ENCODE results near the gene HRCT1. TPM values are rescaled to one million over a fixed set of nuclear protein-coding genes. Genes with fewer than 3 reads are reported as not detected.

The HRCT1 gene
- total RNA-seq, 1 experiment from 2014 or later: 0.32 TPM

DNA sequence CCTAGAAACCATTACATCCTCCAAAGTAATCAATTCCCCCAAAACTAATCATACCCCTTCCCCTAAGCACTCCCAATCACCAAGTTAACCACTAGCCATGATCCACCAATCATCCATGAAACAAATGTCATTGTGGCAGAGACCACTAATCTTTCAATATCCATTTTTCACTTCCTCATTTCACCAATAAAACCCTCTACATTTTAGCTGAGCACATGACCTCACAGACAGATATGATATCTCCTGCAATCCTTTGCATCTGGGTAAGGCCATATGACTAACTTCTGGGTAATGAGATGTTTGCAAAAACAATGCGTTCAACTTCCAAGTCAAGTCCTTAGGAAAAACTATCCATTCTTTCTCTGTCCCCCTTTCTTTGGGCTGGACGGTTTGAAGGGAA lies 31.2 kb downstream of the HRCT1 start:
- POLR2A ChIA-PET: no interaction called here
- BruUV-seq (replicated peaks): no TSS peak
- CTCF ChIA-PET: no interaction called here

More for the DNA sequence above, 31.2 kb downstream of the HRCT1 start:
- Histone ChIP-seq H4K20me1 (ENCODE audit: insufficient read depth) (no peaks in the 10 kb centered on the region), H3K4me1 (ENCODE audit: control insufficient read depth in 1 of 2, insufficient read depth in 2 of 2, low read length in 2 of 2) (no peaks in the 10 kb centered on the region), H3K27me3 (ENCODE audit: insufficient read depth, low read length) (no peaks in the 10 kb centered on the region), H3K36me3 (ENCODE audit: control insufficient read depth in 1 of 2, insufficient read depth in 2 of 2, low read length in 2 of 2) (no peaks in the 10 kb centered on the region), H3K9me2 (ENCODE audit: insufficient read depth) (no peaks in the 10 kb centered on the region), H3K27ac (ENCODE audit: low read depth, low read length) (no peak overlapping the region), H3K4me3 (replicated peaks in 1 of 2; ENCODE audit: low read depth in 1 of 2, low read length in 2 of 2) (no peak overlapping the region), H3K79me2 (ENCODE audit: insufficient read depth, low read length) (no peaks in the 10 kb centered on the region), H3K9ac (ENCODE audit: low read length) (no peak overlapping the region), H2AFZ (ENCODE audit: low read depth, low read length, poor library complexity, severe bottlenecking) (no peak overlapping the region), H3K9me3 (ENCODE audit: control insufficient read depth in 1 of 2, insufficient read depth in 1 of 2, low read depth in 1 of 2, low read length in 2 of 2) (no peaks in the 10 kb centered on the region), H3K4me2 (ENCODE audit: low read length) (no peak overlapping the region)
- intact Hi-C loops (cut with micrococcal nuclease): no loop called here
- RAD21 ChIA-PET (ENCODE audit: low non-redundant PET in 1 of 2, low total read pairs in 2 of 2, uncharacterized antibody in 2 of 2, unreplicated experiment in 2 of 2): no interaction called here
- ATAC-seq: no peak
- TF ChIP-seq, protein P1, sequence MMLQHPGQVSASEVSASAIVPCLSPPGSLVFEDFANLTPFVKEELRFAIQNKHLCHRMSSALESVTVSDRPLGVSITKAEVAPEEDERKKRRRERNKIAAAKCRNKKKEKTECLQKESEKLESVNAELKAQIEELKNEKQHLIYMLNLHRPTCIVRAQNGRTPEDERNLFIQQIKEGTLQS (IDR thresholded peaks at IDR 0.05): no peak
- TF ChIP-seq ELF1 (IDR thresholded peaks at IDR 0.05; ENCODE audit: borderline replicate concordance, low read depth) (no peak), ZFX (IDR thresholded peaks at IDR 0.05) (no peak), RAD21 (IDR thresholded peaks at IDR 0.05; ENCODE audit: low read depth) (no peak), CEBPB (IDR thresholded peaks at IDR 0.05; ENCODE audit: low read depth) (no peak), SP1 (IDR thresholded peaks at IDR 0.05; ENCODE audit: low read depth) (no peak), EZH2phosphoT487 (IDR thresholded peaks at IDR 0.05; ENCODE audit: borderline replicate concordance) (no peak), EZH2 (IDR thresholded peaks at IDR 0.05) (no peak)
- TF ChIP-seq, protein P2, sequence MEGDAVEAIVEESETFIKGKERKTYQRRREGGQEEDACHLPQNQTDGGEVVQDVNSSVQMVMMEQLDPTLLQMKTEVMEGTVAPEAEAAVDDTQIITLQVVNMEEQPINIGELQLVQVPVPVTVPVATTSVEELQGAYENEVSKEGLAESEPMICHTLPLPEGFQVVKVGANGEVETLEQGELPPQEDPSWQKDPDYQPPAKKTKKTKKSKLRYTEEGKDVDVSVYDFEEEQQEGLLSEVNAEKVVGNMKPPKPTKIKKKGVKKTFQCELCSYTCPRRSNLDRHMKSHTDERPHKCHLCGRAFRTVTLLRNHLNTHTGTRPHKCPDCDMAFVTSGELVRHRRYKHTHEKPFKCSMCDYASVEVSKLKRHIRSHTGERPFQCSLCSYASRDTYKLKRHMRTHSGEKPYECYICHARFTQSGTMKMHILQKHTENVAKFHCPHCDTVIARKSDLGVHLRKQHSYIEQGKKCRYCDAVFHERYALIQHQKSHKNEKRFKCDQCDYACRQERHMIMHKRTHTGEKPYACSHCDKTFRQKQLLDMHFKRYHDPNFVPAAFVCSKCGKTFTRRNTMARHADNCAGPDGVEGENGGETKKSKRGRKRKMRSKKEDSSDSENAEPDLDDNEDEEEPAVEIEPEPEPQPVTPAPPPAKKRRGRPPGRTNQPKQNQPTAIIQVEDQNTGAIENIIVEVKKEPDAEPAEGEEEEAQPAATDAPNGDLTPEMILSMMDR (IDR thresholded peaks at IDR 0.05 in 2 of 3, conservative IDR thresholded peaks at IDR 0.05 in 1 of 3; ENCODE audit: borderline replicate concordance in 1 of 3, insufficient read depth in 1 of 3, low read depth in 2 of 3, low read length in 2 of 3): no peak
- TF ChIP-seq, protein P3, sequence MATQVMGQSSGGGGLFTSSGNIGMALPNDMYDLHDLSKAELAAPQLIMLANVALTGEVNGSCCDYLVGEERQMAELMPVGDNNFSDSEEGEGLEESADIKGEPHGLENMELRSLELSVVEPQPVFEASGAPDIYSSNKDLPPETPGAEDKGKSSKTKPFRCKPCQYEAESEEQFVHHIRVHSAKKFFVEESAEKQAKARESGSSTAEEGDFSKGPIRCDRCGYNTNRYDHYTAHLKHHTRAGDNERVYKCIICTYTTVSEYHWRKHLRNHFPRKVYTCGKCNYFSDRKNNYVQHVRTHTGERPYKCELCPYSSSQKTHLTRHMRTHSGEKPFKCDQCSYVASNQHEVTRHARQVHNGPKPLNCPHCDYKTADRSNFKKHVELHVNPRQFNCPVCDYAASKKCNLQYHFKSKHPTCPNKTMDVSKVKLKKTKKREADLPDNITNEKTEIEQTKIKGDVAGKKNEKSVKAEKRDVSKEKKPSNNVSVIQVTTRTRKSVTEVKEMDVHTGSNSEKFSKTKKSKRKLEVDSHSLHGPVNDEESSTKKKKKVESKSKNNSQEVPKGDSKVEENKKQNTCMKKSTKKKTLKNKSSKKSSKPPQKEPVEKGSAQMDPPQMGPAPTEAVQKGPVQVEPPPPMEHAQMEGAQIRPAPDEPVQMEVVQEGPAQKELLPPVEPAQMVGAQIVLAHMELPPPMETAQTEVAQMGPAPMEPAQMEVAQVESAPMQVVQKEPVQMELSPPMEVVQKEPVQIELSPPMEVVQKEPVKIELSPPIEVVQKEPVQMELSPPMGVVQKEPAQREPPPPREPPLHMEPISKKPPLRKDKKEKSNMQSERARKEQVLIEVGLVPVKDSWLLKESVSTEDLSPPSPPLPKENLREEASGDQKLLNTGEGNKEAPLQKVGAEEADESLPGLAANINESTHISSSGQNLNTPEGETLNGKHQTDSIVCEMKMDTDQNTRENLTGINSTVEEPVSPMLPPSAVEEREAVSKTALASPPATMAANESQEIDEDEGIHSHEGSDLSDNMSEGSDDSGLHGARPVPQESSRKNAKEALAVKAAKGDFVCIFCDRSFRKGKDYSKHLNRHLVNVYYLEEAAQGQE (IDR thresholded peaks at IDR 0.05; ENCODE audit: low read depth): no peak
- no peak for DNase-seq (ENCODE audit: low read depth, low spot score)

All from HCT116 (cell line).